K562 (cell line): ENCODE measurements around the gene TTC24. TPM values are rescaled to one million over a fixed set of nuclear protein-coding genes. Genes with fewer than 3 reads are reported as not detected.

Source experiments
- ATAC-seq: fragments of 200-7000 bp; cut with Tn5 transposase; 3 replicates; pipeline ENCODE4 v1.9.1; 2020; ENCODE audit warnings: moderate library complexity
- BruUV-seq: library from RNA; stranded (reverse); fragments of 400-500 nt; replicated peaks from 2 replicates; lab custom pipeline; 2021; lab: Mats Ljungman, UMichigan
- CTCF ChIA-PET: fragments of 300-600 bp; formaldehyde crosslinking; extraction: SDS; loops from one replicate; lab custom pipeline; 2021; ENCODE audit warnings: low intra/inter-chr PET ratio; lab: Yijun Ruan, JAX
- POLR2A ChIA-PET: fragments of 300-600, 350-650 bp; sonication (Branson Sonifier 250); formaldehyde crosslinking; extraction: SDS; loops from one replicate; lab custom pipeline; 2021; ENCODE audit warnings: antibody characterized with exemption, inconsistent platforms; lab: Yijun Ruan, JAX
- DNase-seq, 4 experiments: peaks; one replicate each; pipeline versions ENCODE4 v3.0.0 to v3.0.0-alpha.2; 2011 to 2018; ENCODE audit warnings: low spot score in 3 of 4, mixed read lengths in 3 of 4; ENCODE audit errors: extremely low read depth in 1 of 4
- FAIRE-seq: peaks from 2 replicates; lab custom pipeline; 2011; peaks lifted over from hg19 to GRCh38; lab: Jason Lieb, UNC
- H2AFZ ChIP-seq: 2 replicates; pipeline ENCODE4 v1.6.0; 2011; ENCODE audit warnings: low read depth, low read length, control low read depth, inconsistent platforms
- H3K27ac ChIP-seq: fragments of 200-600 bp; 3 replicates; pipeline ENCODE4 v1.8.0; 2011; ENCODE audit warnings: low read depth, mild to moderate bottlenecking, control low read depth, inconsistent platforms, low read length, moderate library complexity, mixed read lengths; ENCODE audit errors: extremely low read depth
- H3K27me3 ChIP-seq, 2 experiments: fragments of 300-600 bp in 1 of 2; 2 replicates in 1 of 2; 3 replicates in 1 of 2; pipeline versions ENCODE4 v1.6.0 to v1.8.0; 2011; ENCODE audit warnings: inconsistent platforms in 2 of 2, low read length in 2 of 2, mild to moderate bottlenecking in 1 of 2, mixed read lengths in 1 of 2, moderate library complexity in 1 of 2; ENCODE audit not compliant: control insufficient read depth in 2 of 2, insufficient read depth in 2 of 2
- H3K36me3 ChIP-seq: fragments of 300-600 bp; 3 replicates; pipeline ENCODE4 v1.8.0; 2011; ENCODE audit warnings: mild to moderate bottlenecking, low read length, inconsistent platforms; ENCODE audit not compliant: control insufficient read depth, insufficient read depth
- H3K4me1 ChIP-seq, 2 experiments: fragments of 200-600 bp in 1 of 2; replicated peaks in 1 of 2; 2 replicates in 1 of 2; 3 replicates in 1 of 2; pipeline versions ENCODE4 v1.5.1 to v1.8.0; 2011; ENCODE audit warnings: inconsistent platforms in 2 of 2, low read length in 2 of 2, mild to moderate bottlenecking in 1 of 2, mixed read lengths in 1 of 2, moderate library complexity in 1 of 2; ENCODE audit not compliant: control insufficient read depth in 2 of 2, insufficient read depth in 2 of 2
- H3K4me2 ChIP-seq: 2 replicates; pipeline ENCODE4 v1.6.1; 2011; ENCODE audit warnings: low read length, control low read depth, inconsistent platforms, mixed read lengths; ENCODE audit not compliant: insufficient read depth
- H3K4me3 ChIP-seq: fragments of 200-600 bp; sonication (generic), shearing (Covaris generic); 2 replicates; pipeline ENCODE4 v1.5.1; 2016; ENCODE audit warnings: control low read depth, inconsistent platforms
- H3K79me2 ChIP-seq: fragments of 200-600 bp; 3 replicates; pipeline ENCODE4 v1.8.0; 2011; ENCODE audit warnings: low read length, inconsistent platforms; ENCODE audit not compliant: control insufficient read depth, insufficient read depth
- H3K9ac ChIP-seq, 2 experiments: 2 replicates each; pipeline versions ENCODE4 v1.6.0 to v1.6.1; 2011; ENCODE audit warnings: low read depth in 2 of 2, low read length in 2 of 2, control low read depth in 1 of 2, inconsistent platforms in 1 of 2, mild to moderate bottlenecking in 1 of 2, mixed read lengths in 1 of 2; ENCODE audit not compliant: insufficient read depth in 1 of 2
- H3K9me1 ChIP-seq: one replicate; pipeline ENCODE4 v1.6.0; 2011; ENCODE audit warnings: inconsistent platforms, mild to moderate bottlenecking, low read length, moderate library complexity; ENCODE audit not compliant: control insufficient read depth, insufficient read depth
- H3K9me3 ChIP-seq: replicated peaks from 2 replicates; pipeline ENCODE4 v1.5.1; 2011; ENCODE audit warnings: low read depth, low read length, inconsistent platforms; ENCODE audit not compliant: control insufficient read depth, insufficient read depth
- H4K20me1 ChIP-seq: replicated peaks from 2 replicates; pipeline ENCODE4 v1.6.1; 2011; ENCODE audit warnings: low read length, inconsistent platforms, mixed read lengths; ENCODE audit not compliant: control insufficient read depth, insufficient read depth
- NCOR1 ChIP-seq: fragments of 450-650 bp; IDR thresholded peaks from 2 replicates; pipeline ENCODE4 v1.6.1; 2016; ENCODE audit warnings: mild to moderate bottlenecking, moderate library complexity
- NFXL1 ChIP-seq: fragments of 450-650 bp; formaldehyde crosslinking; IDR thresholded peaks from 2 replicates; pipeline ENCODE4 v1.4.0; 2021; ENCODE audit warnings: mild to moderate bottlenecking
- POLR2A ChIP-seq: fragments of 450-650 bp; conservative IDR thresholded peaks from 2 replicates; pipeline ENCODE4 v1.6.1; 2016
- POLR2B ChIP-seq: fragments of 450-650 bp; IDR thresholded peaks from 2 replicates; pipeline ENCODE4 v1.6.1; 2018; ENCODE audit warnings: low read depth; ENCODE audit not compliant: partially characterized antibody
- SUPT5H ChIP-seq: fragments of 450-650 bp; IDR thresholded peaks from 2 replicates; pipeline ENCODE4 v1.6.1; 2016
- ZKSCAN1 ChIP-seq: fragments of 150-350 bp; IDR thresholded peaks from 2 replicates; pipeline ENCODE4 v1.6.1; 2016; ENCODE audit warnings: low read depth, low read length
- ZNF407 ChIP-seq: fragments of 450-650 bp; IDR thresholded peaks from 2 replicates; pipeline ENCODE4 v1.6.1; 2016; ENCODE audit warnings: low read depth
- ZNF511 ChIP-seq: sonication (generic); formaldehyde crosslinking; IDR thresholded peaks from 2 replicates; pipeline ENCODE4 v1.8.0; 2022; ENCODE audit warnings: mild to moderate bottlenecking, missing genetic modification reagents
- WGBS: fragments of 100-300 bp; shearing (Covaris generic); methylation state at CpG from one replicate; pipeline ENCODE4 v1.1.6; 2016; ENCODE audit warnings: low coverage, mixed read lengths; ENCODE audit not compliant: insufficient coverage; ENCODE audit errors: missing lambda C conversion rate; 5-methylcytosine and 5-hydroxymethylcytosine counted together
- in situ Hi-C: fragments of 300-500 bp; cut with MboI; formaldehyde crosslinking; loops from 4 replicates; pipeline ENCODE4 v1.15.0; 2018; ENCODE audit warnings: inconsistent platforms, mixed read lengths
- intact Hi-C: fragments of 100-400 bp; cut with micrococcal nuclease; formaldehyde crosslinking; loops from 2 replicates; pipeline ENCODE4 v1.14.2; 2022
- polyA plus RNA-seq, 8 experiments: library from polyadenylated mRNA; depleted of rRNA in 4 of 8; stranded (reverse) in 5 of 8; unstranded in 3 of 8; fragments of >200 nt; fragmentation: Nextera tagmentation in 2 of 8; fragmentation: Illumina TruSeq in 1 of 8; extraction: Ambion mirVana in 2 of 8; extraction: Trizol in 1 of 8; gene quantifications; 2 replicates each; pipeline versions ENCODE4 v1.2.1 to v1.2.3, GENCODE V29; 2011 to 2014; ENCODE audit warnings: inconsistent platforms in 1 of 8, missing spikeins in 1 of 8
- total RNA-seq, 7 experiments: library from RNA; depleted of rRNA in 6 of 7; stranded (reverse); fragments of >200 nt in 6 of 7; fragmentation: Illumina TruSeq in 2 of 7; extraction: Trizol in 2 of 7; gene quantifications; 2 replicates each; pipeline versions ENCODE4 v1.2.1 to v1.2.3, GENCODE V29; 2011 to 2021; ENCODE audit warnings: low replicate concordance in 1 of 7

Gene TTC24
- total and polyA plus RNA-seq, 9 of the 15 experiments (the other 6 are each of a cell fraction or from before 2014, with no cell fraction given): not detected

GRCh38 chr1:156595016-156595415 lies 15.5 kb downstream of the TTC24 start:
- no peak overlapping the region for H3K27ac ChIP-seq
- H3K27me3 ChIP-seq: no peaks in the 10 kb centered on the region
- in situ Hi-C loops (no loop called here), intact Hi-C loops (no loop called here)
- no peak overlapping the region for H2AFZ ChIP-seq
- no peak overlapping the region for H3K9ac ChIP-seq
- no peak overlapping the region for H3K4me3 ChIP-seq
- POLR2A ChIA-PET: interaction anchor here (0.9 to 1.6 kb wide), 4 partner anchors 8 to 132 kb away, joined by 3 to 6 read pairs (median 4); no protein-coding TSS in a partner anchor
- CTCF ChIA-PET: no interaction called here
- WGBS: 83% methylated on average over 2 of the region's 2 CpGs
- BruUV-seq: TSS peak; percentile 76
- peaks cover 8 to 19% of the 10 kb centered on the region in 2 experiments; a peak in 4 of 5 replicates for H3K4me1 ChIP-seq
- peaks cover 46% of the 10 kb centered on the region for H3K79me2 ChIP-seq
- no peak overlapping the region for H3K4me2 ChIP-seq
- no peaks in the 10 kb centered on the region for H3K9me3 ChIP-seq
- no peak for FAIRE-seq
- H3K36me3 ChIP-seq: peaks cover 78% of the 10 kb centered on the region
- no peaks in the 10 kb centered on the region for H4K20me1 ChIP-seq
- H3K9me1 ChIP-seq: no peaks in the 10 kb centered on the region
- TF ChIP-seq ZNF511 (CRISPR knock-in tag) (no peak), POLR2A (peak; percentile 75), SUPT5H (peak; percentile 72), ZNF407 (no peak), POLR2B (peak; percentile 54), NFXL1 (CRISPR knock-in tag) (no peak), ZKSCAN1 (no peak), NCOR1 (0 out of 2 replicates have a peak, but pooled peaks have one; percentile 6)
- no peak for DNase-seq
- ATAC-seq: no peak
